HEK293 (cell line): Measurements from ENCODE around the gene TAF1L.

Experiments
- CTCF ChIA-PET: fragments of 350-600 bp; formaldehyde crosslinking; extraction: SDS; loops from one replicate; lab custom pipeline; 2021; ENCODE audit warnings: antibody characterized with exemption; lab: Yijun Ruan, JAX
- POLR2A ChIA-PET: fragments of 300-600 bp; formaldehyde crosslinking; extraction: SDS; loops from one replicate; lab custom pipeline; 2020; ENCODE audit warnings: antibody characterized with exemption, inconsistent platforms; lab: Yijun Ruan, JAX
- H3K27ac ChIP-seq: fragments of 200-500 bp; sonication (Bioruptor generic); 2 replicates; pipeline ENCODE4 v1.5.1; 2014; ENCODE audit warnings: low read depth, low read length, control low read depth, inconsistent platforms; ENCODE audit errors: extremely low read depth
- H3K36me3 ChIP-seq, 2 experiments: fragments of 200-500 bp in 1 of 2; sonication (Bioruptor generic) in 1 of 2; 1 replicate in 1 of 2; 2 replicates in 1 of 2; pipeline ENCODE4 v1.5.1; 2014 to 2017; ENCODE audit warnings: inconsistent platforms in 2 of 2, low read length in 2 of 2; ENCODE audit not compliant: control insufficient read depth in 2 of 2, insufficient read depth in 1 of 2
- H3K4me1 ChIP-seq: fragments of 200-500 bp; sonication (Bioruptor generic); 2 replicates; pipeline ENCODE4 v1.5.1; 2014; ENCODE audit warnings: mild to moderate bottlenecking, low read length, inconsistent platforms; ENCODE audit not compliant: control insufficient read depth, insufficient read depth
- H3K4me3 ChIP-seq: 2 replicates; pipeline ENCODE4 v1.5.1; 2011; ENCODE audit warnings: low read depth, mild to moderate bottlenecking, control low read depth, low read length, moderate library complexity
- H3K9me3 ChIP-seq: fragments of 200-500 bp; sonication (Bioruptor generic); 2 replicates; pipeline ENCODE4 v1.5.1; 2014; ENCODE audit warnings: low read depth, low read length, inconsistent platforms; ENCODE audit not compliant: control insufficient read depth, insufficient read depth
- GFI1B ChIP-seq: fragments of 450-650 bp; formaldehyde crosslinking; IDR thresholded peaks from 2 replicates; pipeline ENCODE4 v1.5.1; 2016; ENCODE audit warnings: missing biosample characterization, missing genetic modification characterization
- KLF7 ChIP-seq: fragments of 450-650 bp; formaldehyde crosslinking; IDR thresholded peaks from 2 replicates; pipeline ENCODE4 v1.5.1; 2016; ENCODE audit warnings: missing biosample characterization, missing genetic modification characterization, borderline replicate concordance
- OSR2 ChIP-seq: fragments of 450-650 bp; formaldehyde crosslinking; IDR thresholded peaks from 2 replicates; pipeline ENCODE4 v1.5.1; 2016; ENCODE audit warnings: missing biosample characterization, missing genetic modification characterization
- SALL2 ChIP-seq: fragments of 450-650 bp; formaldehyde crosslinking; IDR thresholded peaks from 2 replicates; pipeline ENCODE4 v1.5.0; 2017; ENCODE audit warnings: missing biosample characterization, mild to moderate bottlenecking, missing genetic modification characterization, borderline replicate concordance
- TRIM28 ChIP-seq: IDR thresholded peaks from 2 replicates; pipeline ENCODE4 v1.6.1; 2011; ENCODE audit warnings: low read length, control low read depth, borderline replicate concordance
- ZBTB17 ChIP-seq: fragments of 450-650 bp; formaldehyde crosslinking; IDR thresholded peaks from 2 replicates; pipeline ENCODE4 v1.5.1; 2016; ENCODE audit warnings: missing biosample characterization, missing genetic modification characterization
- ZFHX2 ChIP-seq: fragments of 450-650 bp; formaldehyde crosslinking; conservative IDR thresholded peaks from 2 replicates; pipeline ENCODE4 v1.5.1; 2016; ENCODE audit warnings: missing biosample characterization, missing genetic modification characterization
- ZFP69B ChIP-seq: fragments of 450-650 bp; formaldehyde crosslinking; IDR thresholded peaks from 2 replicates; pipeline ENCODE4 v1.5.1; 2016; ENCODE audit warnings: missing biosample characterization, missing genetic modification characterization
- ZNF121 ChIP-seq: fragments of 450-650 bp; formaldehyde crosslinking; IDR thresholded peaks from 2 replicates; pipeline ENCODE4 v1.5.1; 2016; ENCODE audit warnings: missing biosample characterization, missing genetic modification characterization
- ZNF175 ChIP-seq: fragments of 450-650 bp; formaldehyde crosslinking; IDR thresholded peaks from 2 replicates; pipeline ENCODE4 v1.5.1; 2016; ENCODE audit warnings: missing biosample characterization, missing genetic modification characterization
- ZNF24 ChIP-seq: fragments of 450-650 bp; formaldehyde crosslinking; IDR thresholded peaks from 2 replicates; pipeline ENCODE4 v1.5.1; 2016; ENCODE audit warnings: missing biosample characterization, missing genetic modification characterization
- ZNF324 ChIP-seq: fragments of 450-650 bp; formaldehyde crosslinking; IDR thresholded peaks from 2 replicates; pipeline ENCODE4 v1.5.1; 2016; ENCODE audit warnings: missing biosample characterization, missing genetic modification characterization
- ZNF394 ChIP-seq: fragments of 450-650 bp; formaldehyde crosslinking; IDR thresholded peaks from 2 replicates; pipeline ENCODE4 v1.5.1; 2016; ENCODE audit warnings: missing biosample characterization, missing genetic modification characterization, mild to moderate bottlenecking, moderate library complexity, borderline replicate concordance
- ZNF561 ChIP-seq: fragments of 450-650 bp; IDR thresholded peaks from 2 replicates; pipeline ENCODE4 v1.5.1; 2018; ENCODE audit warnings: missing biosample characterization, missing genetic modification characterization, borderline replicate concordance
- ZNF629 ChIP-seq: fragments of 450-650 bp; formaldehyde crosslinking; IDR thresholded peaks from 2 replicates; pipeline ENCODE4 v1.5.1; 2017; ENCODE audit warnings: missing biosample characterization, missing genetic modification characterization
- ZNF654 ChIP-seq: fragments of 450-650 bp; formaldehyde crosslinking; IDR thresholded peaks from 2 replicates; pipeline ENCODE4 v1.5.1; 2016; ENCODE audit warnings: low read depth, missing biosample characterization, missing genetic modification characterization
- ZNF660 ChIP-seq: fragments of 450-650 bp; IDR thresholded peaks from 2 replicates; pipeline ENCODE4 v1.5.1; 2018; ENCODE audit warnings: missing biosample characterization, mild to moderate bottlenecking, missing genetic modification characterization
- ZXDB ChIP-seq: fragments of 450-650 bp; formaldehyde crosslinking; IDR thresholded peaks from 2 replicates; pipeline ENCODE4 v1.5.1; 2016; ENCODE audit warnings: missing biosample characterization, missing genetic modification characterization
- TF ChIP-seq, protein P1 (sequence below): fragments of 450-650 bp; formaldehyde crosslinking; IDR thresholded peaks from 2 replicates; pipeline ENCODE4 v1.5.1; 2016; ENCODE audit warnings: missing biosample characterization, missing genetic modification characterization
- TF ChIP-seq, protein P2 (sequence below): fragments of 450-650 bp; formaldehyde crosslinking; IDR thresholded peaks from 2 replicates; pipeline ENCODE4 v1.5.1; 2016; ENCODE audit warnings: missing biosample characterization, missing genetic modification characterization, borderline replicate concordance
- TF ChIP-seq, protein P3 (sequence below): fragments of 450-650 bp; formaldehyde crosslinking; IDR thresholded peaks from 2 replicates; pipeline ENCODE4 v1.5.1; 2016; ENCODE audit warnings: missing biosample characterization, missing genetic modification characterization

Gene TAF1L

DNA sequence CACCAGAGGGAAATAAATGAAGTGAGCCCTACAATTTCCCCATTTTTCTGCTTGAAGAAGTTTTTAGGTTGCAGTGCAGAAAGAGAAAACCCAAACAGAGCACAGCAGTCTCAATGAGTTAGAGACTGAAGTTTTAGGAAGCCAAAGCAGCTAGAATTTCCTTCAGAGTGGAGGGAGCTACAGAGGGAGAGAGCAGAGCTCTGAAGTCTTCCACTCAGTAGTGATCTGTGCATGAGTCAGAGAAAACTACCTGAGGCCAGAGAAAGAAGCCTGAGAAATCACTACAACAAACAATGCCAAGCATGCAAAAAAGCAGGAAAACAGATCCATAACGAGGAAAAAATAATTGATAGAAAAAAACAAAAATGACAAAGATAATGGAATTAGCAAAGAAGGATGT lies 44.6 kb downstream of the TAF1L start:
- TF ChIP-seq TRIM28 (no peak), ZNF660 (tag by site-specific recombination) (no peak), ZXDB (tag by site-specific recombination) (no peak), SALL2 (no peak), ZNF24 (tag by site-specific recombination) (no peak), ZBTB17 (tag by site-specific recombination) (no peak), ZNF121 (tag by site-specific recombination) (no peak), OSR2 (tag by site-specific recombination) (no peak), KLF7 (tag by site-specific recombination) (no peak), GFI1B (no peak), ZNF629 (no peak), ZNF654 (tag by site-specific recombination) (no peak)
- TF ChIP-seq, protein P1, sequence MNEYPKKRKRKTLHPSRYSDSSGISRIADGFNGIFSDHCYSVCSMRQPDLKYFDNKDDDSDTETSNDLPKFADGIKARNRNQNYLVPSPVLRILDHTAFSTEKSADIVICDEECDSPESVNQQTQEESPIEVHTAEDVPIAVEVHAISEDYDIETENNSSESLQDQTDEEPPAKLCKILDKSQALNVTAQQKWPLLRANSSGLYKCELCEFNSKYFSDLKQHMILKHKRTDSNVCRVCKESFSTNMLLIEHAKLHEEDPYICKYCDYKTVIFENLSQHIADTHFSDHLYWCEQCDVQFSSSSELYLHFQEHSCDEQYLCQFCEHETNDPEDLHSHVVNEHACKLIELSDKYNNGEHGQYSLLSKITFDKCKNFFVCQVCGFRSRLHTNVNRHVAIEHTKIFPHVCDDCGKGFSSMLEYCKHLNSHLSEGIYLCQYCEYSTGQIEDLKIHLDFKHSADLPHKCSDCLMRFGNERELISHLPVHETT, result no peak
- POLR2A ChIA-PET, result no interaction called here
- no peaks in the 10 kb centered on the region for H3K4me1 ChIP-seq
- no peak overlapping the region for H3K27ac ChIP-seq
- no peaks in the 10 kb centered on the region for H3K9me3 ChIP-seq
- CTCF ChIA-PET, result interaction anchor here (0.7 to 17.2 kb wide), 5 partner anchors 11 to 380 kb away, joined by 3 to 583 read pairs (median 82); no protein-coding TSS in a partner anchor
- H3K36me3 ChIP-seq, result no peaks in the 10 kb centered on the region
- H3K4me3 ChIP-seq, result no peak overlapping the region

DNA sequence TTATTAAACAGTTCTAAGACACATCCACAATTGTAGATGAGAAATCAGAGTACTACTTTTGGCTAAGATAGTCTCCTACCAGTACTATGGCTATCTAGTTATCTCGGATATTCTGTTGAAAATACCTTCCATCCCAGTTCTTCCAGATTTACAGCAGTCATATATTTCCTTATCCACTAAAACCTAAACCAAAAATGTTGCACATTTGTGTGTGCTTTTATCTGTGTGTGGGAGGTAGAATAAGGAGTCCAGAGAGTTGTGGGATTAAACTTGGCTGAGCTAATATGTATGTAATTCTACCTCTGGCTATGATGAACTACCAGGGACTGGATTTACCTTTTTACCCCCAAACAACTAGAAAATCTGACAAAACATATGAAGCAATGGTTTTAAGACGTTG lies 45.0 kb downstream of the TAF1L start:
- H3K9me3 ChIP-seq, result no peaks in the 10 kb centered on the region
- ChIA-PET CTCF (interaction anchor here (1.3 to 17.2 kb wide), 6 partner anchors 10 to 380 kb away, joined by 3 to 583 read pairs (median 46); no protein-coding TSS in a partner anchor), POLR2A (no interaction called here)
- H3K4me3 ChIP-seq, result no peak overlapping the region
- H3K36me3 ChIP-seq, result no peaks in the 10 kb centered on the region
- no peaks in the 10 kb centered on the region for H3K4me1 ChIP-seq
- no peak overlapping the region for H3K27ac ChIP-seq
- TF ChIP-seq ZFHX2 (tag by site-specific recombination), result no peak
- TF ChIP-seq, protein P2, sequence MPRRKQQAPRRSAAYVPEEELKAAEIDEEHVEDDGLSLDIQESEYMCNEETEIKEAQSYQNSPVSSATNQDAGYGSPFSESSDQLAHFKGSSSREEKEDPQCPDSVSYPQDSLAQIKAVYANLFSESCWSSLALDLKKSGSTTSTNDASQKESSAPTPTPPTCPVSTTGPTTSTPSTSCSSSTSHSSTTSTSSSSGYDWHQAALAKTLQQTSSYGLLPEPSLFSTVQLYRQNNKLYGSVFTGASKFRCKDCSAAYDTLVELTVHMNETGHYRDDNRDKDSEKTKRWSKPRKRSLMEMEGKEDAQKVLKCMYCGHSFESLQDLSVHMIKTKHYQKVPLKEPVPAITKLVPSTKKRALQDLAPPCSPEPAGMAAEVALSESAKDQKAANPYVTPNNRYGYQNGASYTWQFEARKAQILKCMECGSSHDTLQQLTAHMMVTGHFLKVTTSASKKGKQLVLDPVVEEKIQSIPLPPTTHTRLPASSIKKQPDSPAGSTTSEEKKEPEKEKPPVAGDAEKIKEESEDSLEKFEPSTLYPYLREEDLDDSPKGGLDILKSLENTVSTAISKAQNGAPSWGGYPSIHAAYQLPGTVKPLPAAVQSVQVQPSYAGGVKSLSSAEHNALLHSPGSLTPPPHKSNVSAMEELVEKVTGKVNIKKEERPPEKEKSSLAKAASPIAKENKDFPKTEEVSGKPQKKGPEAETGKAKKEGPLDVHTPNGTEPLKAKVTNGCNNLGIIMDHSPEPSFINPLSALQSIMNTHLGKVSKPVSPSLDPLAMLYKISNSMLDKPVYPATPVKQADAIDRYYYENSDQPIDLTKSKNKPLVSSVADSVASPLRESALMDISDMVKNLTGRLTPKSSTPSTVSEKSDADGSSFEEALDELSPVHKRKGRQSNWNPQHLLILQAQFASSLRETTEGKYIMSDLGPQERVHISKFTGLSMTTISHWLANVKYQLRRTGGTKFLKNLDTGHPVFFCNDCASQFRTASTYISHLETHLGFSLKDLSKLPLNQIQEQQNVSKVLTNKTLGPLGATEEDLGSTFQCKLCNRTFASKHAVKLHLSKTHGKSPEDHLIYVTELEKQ (tag by site-specific recombination), result no peak
- no peak for TF ChIP-seq ZNF175 (tag by site-specific recombination)
- no peak for TF ChIP-seq ZNF561
- no peak for TF ChIP-seq ZFP69B (tag by site-specific recombination)
- no peak for TF ChIP-seq ZNF394
- TF ChIP-seq, protein P3, sequence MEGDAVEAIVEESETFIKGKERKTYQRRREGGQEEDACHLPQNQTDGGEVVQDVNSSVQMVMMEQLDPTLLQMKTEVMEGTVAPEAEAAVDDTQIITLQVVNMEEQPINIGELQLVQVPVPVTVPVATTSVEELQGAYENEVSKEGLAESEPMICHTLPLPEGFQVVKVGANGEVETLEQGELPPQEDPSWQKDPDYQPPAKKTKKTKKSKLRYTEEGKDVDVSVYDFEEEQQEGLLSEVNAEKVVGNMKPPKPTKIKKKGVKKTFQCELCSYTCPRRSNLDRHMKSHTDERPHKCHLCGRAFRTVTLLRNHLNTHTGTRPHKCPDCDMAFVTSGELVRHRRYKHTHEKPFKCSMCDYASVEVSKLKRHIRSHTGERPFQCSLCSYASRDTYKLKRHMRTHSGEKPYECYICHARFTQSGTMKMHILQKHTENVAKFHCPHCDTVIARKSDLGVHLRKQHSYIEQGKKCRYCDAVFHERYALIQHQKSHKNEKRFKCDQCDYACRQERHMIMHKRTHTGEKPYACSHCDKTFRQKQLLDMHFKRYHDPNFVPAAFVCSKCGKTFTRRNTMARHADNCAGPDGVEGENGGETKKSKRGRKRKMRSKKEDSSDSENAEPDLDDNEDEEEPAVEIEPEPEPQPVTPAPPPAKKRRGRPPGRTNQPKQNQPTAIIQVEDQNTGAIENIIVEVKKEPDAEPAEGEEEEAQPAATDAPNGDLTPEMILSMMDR, result no peak
- no peak for TF ChIP-seq ZNF324 (tag by site-specific recombination)
